GM21390 (cell line): ENCODE results near the gene DCC.

Experiments used
- ATAC-seq: cut with Tn5 transposase; IDR thresholded peaks from one replicate; pipeline ENCODE4 v1.9.1; 2021; ENCODE audit not compliant: unreplicated experiment

DCC gene

GRCh38 chr18:53543711-53544110 is 1203.7 kb downstream of the DCC start:
- no peak for ATAC-seq

- ATAC-seq, result no peak
Measured at GRCh38 chr18:53544917-53545316, 1204.9 kb downstream of the DCC start.

- no peak for ATAC-seq
Measured at GRCh38 chr18:53551868-53552426, 1212.0 kb downstream of the DCC start.

- ATAC-seq, result no peak
Measured at GRCh38 chr18:53553030-53553429, 1213.0 kb downstream of the DCC start.

GRCh38 chr18:53556450-53556849 is 1216.5 kb downstream of the DCC start:
- ATAC-seq, result no peak

GRCh38 chr18:53560546-53560945 is 1220.5 kb downstream of the DCC start:
- no peak for ATAC-seq

- ATAC-seq, result no peak
Measured at GRCh38 chr18:53566626-53567025, 1226.6 kb downstream of the DCC start.

- peak; percentile 72 for ATAC-seq
Measured at GRCh38 chr18:53567929-53568574, 1228.1 kb downstream of the DCC start.
